ENCODE results near the gene ABCB8.

GRCh38 chr7:151089893-151090730, 61.9 kb downstream of the ABCB8 start:
- TF ChIP-seq CTCF (IDR thresholded peaks at IDR 0.05) = no peak
- TF ChIP-seq EP300 (IDR thresholded peaks at IDR 0.05) = no peak
- no peak for TF ChIP-seq POLR2A (IDR thresholded peaks at IDR 0.05)

Measured in tibial nerve (tissue), 4 donors.